Erythroblast (primary cell): ENCODE results near the gene SEPHS1.

Experiments used
- GATA1 ChIP-seq: IDR thresholded peaks from 2 replicates; pipeline ENCODE4 v1.6.1; 2011; ENCODE audit warnings: low read depth, mild to moderate bottlenecking, control low read depth, low read length, moderate library complexity
- POLR2A ChIP-seq: IDR thresholded peaks from 2 replicates; pipeline ENCODE4 v1.6.1; 2011; ENCODE audit warnings: mild to moderate bottlenecking, low read length

GRCh38 chr10:13390604-13391522 lies 42.8 kb upstream of the SEPHS1 start:
- no peak for TF ChIP-seq POLR2A
- TF ChIP-seq GATA1, result no peak
